HG02623 (cell line): ENCODE results near the gene P4HA3.
"Not testable (repeated sequence)": the region's sequence is repeated elsewhere in the genome, so short reads cannot be mapped to it uniquely, and the experiment has no call there.

Experiments
- ATAC-seq: cut with Tn5 transposase; IDR thresholded peaks from one replicate; pipeline ENCODE4 v1.9.1; 2021; ENCODE audit warnings: moderate library complexity; ENCODE audit not compliant: unreplicated experiment

The P4HA3 gene

DNA sequence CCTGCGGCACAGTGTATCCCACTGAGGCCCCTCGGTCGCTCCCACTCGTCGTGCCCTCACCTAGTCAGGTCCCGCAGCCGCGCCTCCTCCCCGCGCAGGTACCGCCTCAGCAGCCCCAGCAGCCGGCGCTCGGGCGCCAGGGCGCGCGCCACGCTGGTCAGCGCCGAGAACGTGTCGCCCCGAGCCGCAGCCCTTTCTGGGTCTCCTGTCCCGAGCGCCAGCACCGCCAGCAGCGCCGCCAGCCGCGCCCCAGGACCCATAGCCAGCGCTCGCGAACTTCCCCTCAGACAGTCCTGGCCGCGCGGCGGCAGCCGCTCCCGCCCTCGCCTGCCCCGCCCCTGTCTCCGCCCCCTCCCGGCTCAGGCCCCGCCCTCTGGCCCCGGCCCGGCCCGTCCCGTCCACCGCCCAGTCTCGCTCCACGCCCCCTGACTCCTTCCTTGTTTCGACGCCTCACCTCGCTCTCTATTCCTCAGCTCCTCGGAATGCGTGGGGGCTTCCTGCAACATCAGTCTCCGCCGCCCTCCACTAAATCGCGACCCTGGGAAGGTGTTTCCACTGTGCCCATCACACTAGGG lies at the start of gene P4HA3:
Gene P4HA3 (minus strand): TSS at position 289 of the 575 bp plus-strand sequence. CDS start 29 bp downstream, at position 260.
- ATAC-seq = no peak

- ATAC-seq = no peak
These were observed 46.0 kb upstream of the P4HA3 start for GRCh38 chr11:74357449-74357848.

DNA sequence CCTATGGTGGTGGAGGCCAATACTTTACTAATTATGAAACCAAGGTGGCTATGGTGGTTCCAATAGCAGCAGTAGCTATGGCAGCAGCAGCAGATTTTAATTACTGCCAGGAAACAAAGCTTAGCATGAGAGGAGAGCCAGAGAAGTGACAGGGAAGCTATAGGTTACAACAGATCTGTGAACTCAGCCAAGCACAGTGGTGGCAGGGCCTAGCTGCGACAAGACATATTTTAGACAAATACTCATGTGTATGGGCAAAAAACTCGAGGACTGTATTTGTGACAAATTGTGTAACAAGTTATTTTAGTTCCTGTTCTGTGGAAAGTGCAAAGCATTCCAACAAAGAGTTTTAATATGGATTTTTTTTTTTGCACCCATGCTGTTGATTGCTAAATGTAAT lies 44.2 kb upstream of the P4HA3 start:
- no peak for ATAC-seq

DNA sequence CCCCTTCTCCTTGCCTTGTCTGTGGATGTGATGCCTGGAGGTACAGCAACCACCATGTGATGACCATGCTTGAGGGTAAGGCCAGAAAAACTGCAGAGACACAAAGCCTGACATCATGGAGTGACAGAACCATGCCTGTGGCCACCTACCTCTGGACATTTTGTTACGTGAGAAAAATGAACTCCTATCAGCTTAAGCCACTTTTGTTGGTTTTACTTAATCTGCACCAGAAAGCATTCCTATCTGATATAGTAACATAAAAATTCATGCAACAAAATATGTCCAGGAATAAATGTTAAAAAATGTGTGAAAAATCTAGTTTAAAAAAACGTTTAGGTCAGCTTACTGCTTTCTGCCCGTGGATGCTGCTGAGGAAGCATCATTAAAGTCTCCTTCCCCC lies 42.6 kb upstream of the P4HA3 start:
- ATAC-seq = no peak

GRCh38 chr11:74347381-74347780 lies 35.9 kb upstream of the P4HA3 start:
- ATAC-seq = no peak

- no peak for ATAC-seq
These were observed 34.0 kb upstream of the P4HA3 start for GRCh38 chr11:74345420-74345819.

GRCh38 chr11:74341921-74342320 lies 30.5 kb upstream of the P4HA3 start:
- no peak for ATAC-seq

DNA sequence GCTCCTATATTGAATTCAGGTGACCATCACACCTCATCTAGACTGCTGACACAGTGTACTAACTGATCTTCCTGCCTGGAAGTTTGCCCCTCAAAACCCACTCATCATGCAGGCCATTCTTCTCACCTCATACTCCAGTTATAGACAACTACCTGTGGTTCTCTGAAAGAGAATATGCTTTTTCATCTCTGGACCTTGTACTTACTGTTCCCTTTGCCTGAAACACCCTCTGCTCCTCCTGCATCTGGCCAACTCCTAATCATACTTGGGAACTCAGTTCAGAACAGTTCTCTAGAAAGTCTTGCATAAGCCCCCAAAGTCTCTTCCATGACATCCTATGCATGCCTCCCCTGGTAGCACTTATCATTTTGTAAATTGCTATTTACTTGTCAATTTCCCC lies 28.2 kb upstream of the P4HA3 start:
- no peak for ATAC-seq

GRCh38 chr11:74338963-74339362 lies 27.5 kb upstream of the P4HA3 start:
- ATAC-seq = no peak

GRCh38 chr11:74333193-74333592 lies 21.8 kb upstream of the P4HA3 start:
- ATAC-seq = no peak

- ATAC-seq = no peak
These were observed 20.9 kb upstream of the P4HA3 start for GRCh38 chr11:74332291-74332690.

DNA sequence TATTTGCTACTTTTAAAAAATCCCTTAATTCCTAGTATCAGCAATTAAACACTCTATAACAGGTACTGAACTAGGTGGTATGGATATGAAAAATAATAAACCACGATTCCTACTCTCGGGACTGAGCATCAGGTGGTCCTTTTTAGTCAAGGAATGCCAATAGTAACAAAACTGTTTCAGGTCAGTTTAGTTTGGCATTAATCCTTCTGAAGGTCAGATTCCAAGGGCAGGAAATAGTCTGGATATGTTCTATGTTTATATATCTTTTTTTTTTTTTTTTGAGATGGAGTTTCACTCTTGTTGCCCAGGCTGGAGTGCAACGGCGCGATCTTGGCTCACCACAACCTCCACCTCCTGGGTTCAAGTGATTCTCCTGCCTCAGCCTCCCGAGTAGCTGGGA lies 19.6 kb upstream of the P4HA3 start:
- ATAC-seq = not testable (repeated sequence)

GRCh38 chr11:74330075-74330858 lies 18.8 kb upstream of the P4HA3 start:
- ATAC-seq = no peak

DNA sequence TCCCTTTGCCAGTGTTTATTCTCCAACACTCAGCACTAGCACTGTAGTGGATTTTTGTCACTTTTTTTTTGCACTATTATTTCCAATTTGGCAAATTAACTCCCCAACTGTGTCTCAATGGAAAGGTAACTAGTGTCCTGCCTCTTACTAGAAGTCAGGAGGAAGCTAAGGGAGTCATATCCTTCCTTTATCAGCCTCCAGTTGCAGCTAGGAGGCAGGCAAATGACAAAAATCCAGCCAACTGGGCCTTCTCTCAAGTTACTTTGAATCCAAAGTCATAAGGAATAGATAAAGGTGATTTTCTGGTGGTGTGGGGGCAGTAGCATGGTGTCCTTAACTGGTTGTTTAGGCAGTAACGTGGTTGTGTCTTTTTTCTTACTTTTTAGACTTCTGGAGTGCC lies 15.6 kb upstream of the P4HA3 start:
- no peak for ATAC-seq

GRCh38 chr11:74326665-74327064 lies 15.2 kb upstream of the P4HA3 start:
- no peak for ATAC-seq

- ATAC-seq = no peak
These were observed 14.5 kb upstream of the P4HA3 start for GRCh38 chr11:74325649-74326645.

- ATAC-seq = no peak
These were observed 11.2 kb upstream of the P4HA3 start for GRCh38 chr11:74322667-74323066.

- ATAC-seq = no peak
These were observed 10.2 kb upstream of the P4HA3 start for GRCh38 chr11:74321487-74322188.

DNA sequence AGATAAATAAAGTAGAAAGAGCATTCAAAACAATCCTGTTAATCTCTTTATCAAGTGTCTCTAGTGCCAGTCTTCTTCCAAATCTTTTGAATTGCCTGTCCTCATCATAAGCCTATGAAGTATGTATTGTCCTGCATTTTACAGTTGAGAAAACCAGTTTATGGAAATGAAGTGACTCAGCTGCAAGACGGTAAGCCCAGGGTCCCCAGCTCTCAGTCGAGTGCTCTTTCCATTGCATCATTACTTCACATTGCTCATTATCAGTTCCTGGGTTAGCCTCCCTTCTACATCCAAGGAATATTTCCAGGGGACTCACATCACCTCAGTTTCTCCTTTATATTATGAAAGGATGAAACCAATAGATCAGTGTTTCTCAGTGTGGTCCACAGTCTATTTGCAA lies 9.1 kb upstream of the P4HA3 start:
- ATAC-seq = no peak

GRCh38 chr11:74319139-74319816 lies 7.8 kb upstream of the P4HA3 start:
- no peak for ATAC-seq
